Progenitor cell of endocrine pancreas (in vitro differentiated cells): ENCODE measurements around the gene CAMKK2. TPM values are rescaled to one million over a fixed set of nuclear protein-coding genes. Genes with fewer than 3 reads are reported as not detected.
"Not testable (repeated sequence)": the region's sequence is repeated elsewhere in the genome, so short reads cannot be mapped to it uniquely, and the experiment has no call there.

Source experiments
- DNase-seq: peaks from one replicate; pipeline ENCODE4 v3.0.0; 2021; ENCODE audit warnings: low spot score; ENCODE audit not compliant: unreplicated experiment
- H3K27ac Mint-ChIP-seq: 2 replicates; pipeline ENCODE4 v1.8.0; 2021; ENCODE audit warnings: mild to moderate bottlenecking, moderate library complexity, mixed read lengths
- H3K27me3 Mint-ChIP-seq: 2 replicates; pipeline ENCODE4 v1.8.0; 2021; ENCODE audit warnings: mixed read lengths
- H3K36me3 Mint-ChIP-seq: 2 replicates; pipeline ENCODE4 v1.8.0; 2022; ENCODE audit warnings: mixed read lengths; ENCODE audit not compliant: insufficient read depth
- H3K4me1 Mint-ChIP-seq: 2 replicates; pipeline ENCODE4 v1.8.0; 2021; ENCODE audit warnings: low read depth, mixed read lengths
- H3K4me3 Mint-ChIP-seq: 2 replicates; pipeline ENCODE4 v1.8.0; 2021; ENCODE audit warnings: low read depth, mild to moderate bottlenecking, moderate library complexity, mixed read lengths
- H3K9me3 Mint-ChIP-seq: 2 replicates; pipeline ENCODE4 v1.8.0; 2021; ENCODE audit warnings: low read depth, mixed read lengths
- CTCF ChIP-seq: fragments of 200-600 bp; sonication (generic); IDR thresholded peaks from one replicate; pipeline ENCODE4 v1.5.0; 2021; ENCODE audit warnings: antibody characterized with exemption, mild to moderate bottlenecking; ENCODE audit not compliant: unreplicated experiment
- total RNA-seq: library from RNA; stranded (reverse); gene quantifications from 2 replicates; pipeline ENCODE4 v1.2.1, GENCODE V29; 2021

The CAMKK2 gene
- total RNA-seq, 1 donor from 2014 or later = 44.2 TPM

GRCh38 chr12:121284551-121285390 is 11.7 kb downstream of the CAMKK2 start:
- H3K27me3 Mint-ChIP-seq = no peaks in the 10 kb centered on the region

DNA sequence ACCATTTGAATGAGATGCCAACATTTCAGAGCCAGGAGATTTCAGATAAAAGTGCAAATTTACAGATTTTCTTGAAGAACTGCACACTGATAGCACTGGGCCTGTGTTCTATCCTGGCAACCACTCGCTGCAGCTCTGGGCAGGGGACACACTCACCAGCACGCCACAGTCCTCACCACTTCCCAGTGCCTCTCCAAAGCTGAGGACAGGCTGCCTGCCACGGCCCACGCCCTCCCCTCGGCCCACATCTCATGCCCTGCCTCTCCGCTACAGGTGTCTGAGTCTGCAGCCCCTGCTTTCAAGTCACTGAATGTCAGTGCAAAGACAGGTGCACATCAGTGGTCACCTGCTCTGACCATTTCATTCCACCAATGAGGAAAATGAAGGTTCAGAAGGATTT is 12.7 kb downstream of the CAMKK2 start:
- Mint-ChIP-seq H3K27ac (no peak overlapping the region), H3K4me3 (no peak overlapping the region), H3K9me3 (no peaks in the 10 kb centered on the region), H3K4me1 (peaks cover 1% of the 10 kb centered on the region), H3K36me3 (peaks cover 7% of the 10 kb centered on the region), H3K27me3 (no peaks in the 10 kb centered on the region)
- no peak for DNase-seq
- TF ChIP-seq CTCF = no peak

More at GRCh38 chr12:121284551-121285390, 11.7 kb downstream of the CAMKK2 start:
- H3K9me3 Mint-ChIP-seq = no peaks in the 10 kb centered on the region
- no peak for TF ChIP-seq CTCF
- H3K27ac Mint-ChIP-seq = no peak overlapping the region
- H3K4me3 Mint-ChIP-seq = no peak overlapping the region
- H3K36me3 Mint-ChIP-seq = peaks cover 7% of the 10 kb centered on the region
- no peak for DNase-seq
- peaks cover 1% of the 10 kb centered on the region for H3K4me1 Mint-ChIP-seq

DNA sequence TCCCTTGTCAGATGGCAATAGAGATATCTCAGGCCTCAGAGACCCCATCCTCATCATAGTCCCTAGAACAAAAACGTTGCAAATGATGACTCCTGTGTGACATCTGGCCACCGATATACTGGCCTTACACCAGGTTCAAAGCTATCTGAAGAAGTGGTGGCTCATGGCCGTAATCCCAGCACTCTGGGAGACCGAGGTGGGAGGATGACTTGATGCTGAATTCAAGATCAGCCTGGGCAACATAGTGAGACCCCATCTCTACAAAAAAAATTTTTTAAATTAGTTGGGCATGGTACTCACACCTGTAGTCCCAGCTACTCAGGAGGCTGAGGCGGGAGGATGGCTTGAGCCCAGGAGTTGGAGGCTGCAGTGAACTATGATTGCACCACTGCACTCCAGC is 13.1 kb downstream of the CAMKK2 start:
- peaks cover 11% of the 10 kb centered on the region for H3K36me3 Mint-ChIP-seq
- H3K4me1 Mint-ChIP-seq = no peaks in the 10 kb centered on the region
- TF ChIP-seq CTCF = no peak
- H3K4me3 Mint-ChIP-seq = no peak overlapping the region
- no peak for DNase-seq
- no peaks in the 10 kb centered on the region for H3K27me3 Mint-ChIP-seq
- H3K9me3 Mint-ChIP-seq = no peaks in the 10 kb centered on the region
- no peak overlapping the region for H3K27ac Mint-ChIP-seq

DNA sequence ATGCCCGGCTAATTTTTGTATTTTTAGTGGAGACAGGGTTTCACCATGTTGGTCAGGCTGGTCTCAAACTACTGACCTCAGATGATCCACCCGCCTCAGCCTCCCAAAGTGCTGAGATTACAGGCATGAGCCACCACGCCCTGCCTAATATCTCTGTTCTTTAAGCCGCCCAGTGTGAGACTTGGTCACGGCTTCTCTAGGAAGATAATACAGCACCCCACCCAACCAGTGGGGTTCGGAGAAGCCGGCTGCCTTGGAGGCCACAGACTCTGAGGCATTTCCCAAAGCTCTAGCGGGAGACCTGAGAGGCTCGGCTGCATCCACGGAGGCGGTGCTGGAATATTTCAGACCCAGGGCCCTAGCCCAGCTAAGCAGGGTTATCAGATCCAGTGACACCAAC is 13.6 kb downstream of the CAMKK2 start:
- H3K27me3 Mint-ChIP-seq, DNase-seq, H3K4me1 Mint-ChIP-seq, H3K4me3 Mint-ChIP-seq, H3K27ac Mint-ChIP-seq, H3K9me3 Mint-ChIP-seq: not testable (repeated sequence)
- peaks cover 13% of the 10 kb centered on the region for H3K36me3 Mint-ChIP-seq

GRCh38 chr12:121282072-121282742 is 14.3 kb downstream of the CAMKK2 start:
- Mint-ChIP-seq H3K4me1 (no peaks in the 10 kb centered on the region), H3K9me3 (no peaks in the 10 kb centered on the region), H3K27me3 (no peaks in the 10 kb centered on the region), H3K4me3 (no peak overlapping the region), H3K27ac (peak overlapping the region; percentile 69), H3K36me3 (peaks cover 17% of the 10 kb centered on the region)
- no peak for DNase-seq
- TF ChIP-seq CTCF = no peak

DNA sequence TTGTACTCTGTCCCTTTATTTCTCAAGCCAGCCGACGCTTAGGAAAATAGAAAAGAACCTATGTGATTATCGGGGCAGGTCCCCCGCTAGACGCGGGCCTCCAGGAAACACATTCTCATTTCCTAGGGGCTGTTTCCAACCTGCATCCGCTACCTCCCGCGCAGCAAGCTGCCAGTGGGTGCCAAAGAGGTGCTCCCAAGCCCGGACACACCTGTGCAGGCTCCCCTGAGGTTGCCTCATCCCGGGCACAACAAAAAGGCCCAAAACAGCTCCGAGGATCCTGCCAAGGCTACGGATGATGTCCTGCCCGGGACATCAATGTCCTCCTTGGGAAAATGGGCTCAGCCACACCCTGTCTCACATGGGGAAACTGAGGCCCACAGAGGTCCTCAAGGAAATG is 15.4 kb downstream of the CAMKK2 start:
- H3K27ac Mint-ChIP-seq, H3K27me3 Mint-ChIP-seq, H3K4me3 Mint-ChIP-seq, H3K4me1 Mint-ChIP-seq, H3K9me3 Mint-ChIP-seq, DNase-seq: not testable (repeated sequence)
- peaks cover 17% of the 10 kb centered on the region for H3K36me3 Mint-ChIP-seq

DNA sequence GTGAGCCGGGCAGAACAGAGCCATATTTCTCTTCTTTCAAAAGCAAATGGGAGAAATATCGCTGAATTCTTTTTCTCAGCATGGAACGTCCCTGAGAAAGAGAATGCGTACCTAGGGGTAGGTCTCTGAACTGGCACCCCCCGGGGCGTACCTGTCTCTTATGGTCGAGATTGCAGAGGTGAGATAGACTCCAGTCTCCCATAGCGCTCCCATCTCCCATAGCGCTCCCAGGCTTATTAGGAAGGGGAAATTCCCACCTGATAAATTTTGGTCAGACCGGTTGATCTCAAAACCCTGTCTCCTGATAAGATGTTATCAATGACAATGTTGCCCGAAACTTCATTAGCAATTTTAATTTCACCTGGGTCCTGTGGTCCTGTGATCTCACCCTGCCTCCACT is 16.0 kb downstream of the CAMKK2 start:
- not testable (repeated sequence) for H3K4me3 Mint-ChIP-seq, H3K9me3 Mint-ChIP-seq, H3K4me1 Mint-ChIP-seq, H3K27me3 Mint-ChIP-seq, DNase-seq, H3K27ac Mint-ChIP-seq
- peaks cover 17% of the 10 kb centered on the region for H3K36me3 Mint-ChIP-seq
